T-helper 17 cell (primary cell): Measurements from ENCODE around the gene RBFA. TPM values are rescaled to one million over a fixed set of nuclear protein-coding genes. Genes with fewer than 3 reads are reported as not detected.

Experiments used
- ATAC-seq: fragments of 150-1000 bp; cut with Tn5 transposase; 2 replicates; pipeline ENCODE4 v1.10.0; 2021; ENCODE audit warnings: mild to moderate bottlenecking, moderate library complexity
- DNase-seq, 3 donors: peaks; one replicate each; pipeline versions ENCODE4 v3.0.0 to v3.0.0-alpha.2; 2020 to 2021
- H3K9me3 ChIP-seq: one replicate; pipeline ENCODE4 v1.7.0; 2013; ENCODE audit warnings: low read length, mild to moderate bottlenecking; ENCODE audit not compliant: control insufficient read depth, poor library complexity, severe bottlenecking
- H3K27ac Mint-ChIP-seq: one replicate; pipeline ENCODE4 v1.8.0; 2022; ENCODE audit warnings: mild to moderate bottlenecking, moderate library complexity, mixed read lengths
- H3K27me3 Mint-ChIP-seq: one replicate; pipeline ENCODE4 v1.8.0; 2022; ENCODE audit warnings: mixed read lengths
- H3K36me3 Mint-ChIP-seq: one replicate; pipeline ENCODE4 v1.8.0; 2022; ENCODE audit warnings: low read depth, mixed read lengths
- H3K4me1 Mint-ChIP-seq: one replicate; pipeline ENCODE4 v1.8.0; 2022; ENCODE audit warnings: mild to moderate bottlenecking, mixed read lengths
- H3K4me3 Mint-ChIP-seq: one replicate; pipeline ENCODE4 v1.8.0; 2022; ENCODE audit warnings: mild to moderate bottlenecking, moderate library complexity, mixed read lengths
- total RNA-seq, 4 donors: library from RNA in 2 of 4; stranded (reverse) in 2 of 4; gene quantifications; one replicate each; pipeline ENCODE4 v1.2.3 and lab custom pipeline; 2022 to 2026

The RBFA gene
- total RNA-seq, 2 donors from 2014 or later: 15.0 to 16.1 TPM

DNA sequence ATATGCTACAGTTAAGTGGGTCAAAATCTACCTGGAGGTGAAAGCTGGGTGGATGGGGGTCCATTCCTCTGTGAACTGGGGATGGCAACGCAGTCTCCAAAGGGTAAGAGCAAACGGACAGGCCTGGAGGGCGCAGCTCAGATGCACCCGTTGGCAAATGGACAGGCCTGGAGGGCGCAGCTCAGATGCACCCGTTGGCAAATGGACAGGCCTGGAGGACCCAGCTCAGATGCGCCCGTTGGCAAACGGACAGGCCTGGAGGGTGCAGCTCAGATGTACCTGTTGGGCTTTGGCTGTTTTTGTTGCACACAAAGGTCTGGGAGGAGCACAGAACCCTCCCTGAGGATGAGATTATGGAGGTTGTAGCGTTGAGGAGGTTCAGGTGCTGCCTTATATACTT is 33.7 kb downstream of the RBFA start:
- Mint-ChIP-seq H3K27ac (no peak overlapping the region), H3K4me3 (no peak overlapping the region), H3K27me3 (peaks cover 5% of the 10 kb centered on the region), H3K36me3 (no peaks in the 10 kb centered on the region), H3K4me1 (peaks cover 3% of the 10 kb centered on the region)
- DNase-seq (no peak), ATAC-seq (no peak)
- no peaks in the 10 kb centered on the region for H3K9me3 ChIP-seq

DNA sequence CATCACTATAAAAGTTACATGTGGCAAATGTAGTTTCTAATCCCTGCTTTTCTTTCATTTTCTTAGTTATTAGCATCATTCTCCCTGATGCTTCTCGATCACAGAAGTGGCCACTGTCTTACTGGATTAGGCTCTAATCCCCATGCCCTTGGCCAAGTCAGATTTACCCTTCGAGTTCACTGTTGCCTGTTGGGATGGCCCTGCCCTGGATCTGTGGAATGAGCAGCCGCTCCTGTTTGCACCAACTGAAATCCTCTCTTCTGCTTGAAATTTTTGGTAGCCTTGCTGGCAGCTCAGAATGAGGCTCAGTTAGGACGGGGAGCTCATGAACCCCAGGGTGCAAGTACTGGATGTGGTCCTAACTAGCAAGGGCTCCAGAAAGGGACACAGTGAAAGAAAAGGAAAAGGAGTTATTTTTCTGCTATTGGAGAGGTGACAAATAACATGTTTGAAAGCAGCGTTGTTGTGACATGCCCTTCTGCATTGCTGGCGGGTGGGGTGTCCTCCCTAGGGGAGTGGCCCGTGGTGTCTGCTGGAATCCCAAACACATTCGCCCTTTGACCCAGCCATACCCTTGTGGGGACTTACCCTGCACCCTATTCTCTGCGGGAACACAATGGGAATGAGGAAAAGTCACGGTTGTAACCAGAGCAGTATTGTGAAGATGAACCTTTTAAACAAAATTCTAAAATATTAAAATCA is 34.5 kb downstream of the RBFA start:
- Mint-ChIP-seq H3K4me1 (peaks cover 3% of the 10 kb centered on the region), H3K27me3 (peaks cover 5% of the 10 kb centered on the region), H3K27ac (no peak overlapping the region), H3K4me3 (no peak overlapping the region), H3K36me3 (no peaks in the 10 kb centered on the region)
- no peaks in the 10 kb centered on the region for H3K9me3 ChIP-seq
- DNase-seq (no peak), ATAC-seq (no peak)

DNA sequence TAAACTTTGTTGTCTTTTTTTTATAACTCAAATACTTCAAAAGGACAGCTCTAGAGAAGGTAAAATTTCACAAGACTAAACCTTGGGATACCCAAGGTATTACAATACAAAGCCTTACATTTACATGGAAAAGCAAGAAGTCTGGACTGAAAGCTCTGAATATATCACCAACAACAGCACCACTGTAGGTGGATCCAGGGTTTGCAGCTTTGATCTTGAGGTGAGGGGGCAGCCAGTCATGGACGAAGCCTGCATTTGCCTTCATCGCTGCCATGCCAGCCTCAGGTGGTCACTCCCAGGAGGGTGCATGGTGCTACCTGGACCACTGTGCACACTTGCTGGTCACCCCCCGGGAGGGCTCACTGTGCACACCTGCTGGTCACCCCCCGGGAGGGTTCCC is 36.6 kb downstream of the RBFA start:
- Mint-ChIP-seq H3K4me3 (no peak overlapping the region), H3K4me1 (peaks cover 3% of the 10 kb centered on the region), H3K27ac (no peak overlapping the region), H3K27me3 (peaks cover 5% of the 10 kb centered on the region), H3K36me3 (no peaks in the 10 kb centered on the region)
- ATAC-seq (no peak), DNase-seq (no peak)
- H3K9me3 ChIP-seq: no peaks in the 10 kb centered on the region

DNA sequence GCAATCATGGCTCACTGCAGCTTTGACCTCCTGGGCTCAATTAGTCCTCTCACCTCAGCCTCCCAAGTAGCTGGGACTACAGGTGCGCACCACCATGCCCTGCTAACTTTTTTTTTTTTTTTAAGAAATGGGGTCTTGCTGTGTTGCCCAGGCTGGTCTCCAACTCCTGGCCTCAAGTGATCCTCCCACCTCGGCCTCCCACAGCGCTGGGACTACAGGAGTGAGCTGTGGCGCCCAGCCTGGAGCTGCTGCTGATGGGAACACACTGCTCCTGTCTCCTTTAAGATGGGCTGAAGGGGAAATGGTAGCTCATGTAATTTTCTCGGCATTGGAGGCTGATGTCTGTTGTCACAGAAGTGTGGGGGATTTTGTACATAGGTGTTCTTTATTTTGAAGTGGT is 39.9 kb downstream of the RBFA start:
- Mint-ChIP-seq H3K36me3 (no peaks in the 10 kb centered on the region), H3K27ac (no peak overlapping the region), H3K4me1 (no peaks in the 10 kb centered on the region), H3K4me3 (no peak overlapping the region), H3K27me3 (peaks cover 15% of the 10 kb centered on the region)
- ATAC-seq (no peak), DNase-seq (no peak)
- H3K9me3 ChIP-seq: no peaks in the 10 kb centered on the region

DNA sequence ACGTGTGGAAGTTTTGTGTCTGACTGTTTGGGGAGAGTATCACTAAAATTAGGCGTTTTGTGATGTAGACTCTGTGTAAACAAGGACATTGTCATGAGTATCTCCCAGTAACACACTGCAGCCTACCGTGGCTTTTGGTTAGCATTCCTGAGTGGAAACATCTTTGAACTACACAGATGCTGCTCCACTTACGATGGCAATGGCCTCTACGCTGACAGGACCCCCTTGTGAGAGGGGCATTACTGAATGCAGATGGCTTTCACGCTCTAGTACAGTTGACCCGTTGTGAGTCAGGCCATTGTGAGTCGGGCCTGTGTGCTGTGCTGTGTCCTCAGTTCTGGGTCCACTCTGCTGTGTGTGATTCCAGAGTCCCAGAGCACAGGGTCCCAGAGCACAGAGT is 40.5 kb downstream of the RBFA start:
- no peak for ATAC-seq
- peaks cover 18% of the 10 kb centered on the region for H3K27me3 Mint-ChIP-seq
- H3K4me3 Mint-ChIP-seq: no peak overlapping the region
- H3K9me3 ChIP-seq: no peaks in the 10 kb centered on the region
- no peak for DNase-seq
- no peaks in the 10 kb centered on the region for H3K36me3 Mint-ChIP-seq
- no peak overlapping the region for H3K27ac Mint-ChIP-seq
- no peaks in the 10 kb centered on the region for H3K4me1 Mint-ChIP-seq

DNA sequence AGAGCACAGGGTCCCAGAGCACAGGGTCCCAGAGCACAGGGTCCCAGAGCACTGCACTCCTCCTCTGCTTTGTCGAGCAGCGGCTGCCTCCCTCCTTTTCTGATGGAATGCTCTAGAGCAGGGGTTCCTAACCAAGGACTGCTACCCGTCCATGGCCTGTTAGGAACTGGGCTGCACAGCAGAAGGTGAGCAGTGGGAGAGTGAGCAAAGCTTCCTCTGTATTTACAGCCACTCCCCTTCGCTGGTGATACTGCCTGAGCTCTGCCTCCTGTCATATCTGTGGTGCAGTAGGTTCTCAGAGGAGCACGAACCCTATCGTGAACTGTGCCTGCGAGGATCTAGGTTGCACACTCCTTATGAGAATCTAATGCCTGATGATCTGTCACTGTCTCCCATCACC is 41.7 kb downstream of the RBFA start:
- no peak overlapping the region for H3K27ac Mint-ChIP-seq
- no peaks in the 10 kb centered on the region for H3K36me3 Mint-ChIP-seq
- H3K4me3 Mint-ChIP-seq: no peak overlapping the region
- ATAC-seq (no peak), DNase-seq (no peak)
- H3K9me3 ChIP-seq: no peaks in the 10 kb centered on the region
- H3K27me3 Mint-ChIP-seq: peaks cover 25% of the 10 kb centered on the region
- no peaks in the 10 kb centered on the region for H3K4me1 Mint-ChIP-seq

DNA sequence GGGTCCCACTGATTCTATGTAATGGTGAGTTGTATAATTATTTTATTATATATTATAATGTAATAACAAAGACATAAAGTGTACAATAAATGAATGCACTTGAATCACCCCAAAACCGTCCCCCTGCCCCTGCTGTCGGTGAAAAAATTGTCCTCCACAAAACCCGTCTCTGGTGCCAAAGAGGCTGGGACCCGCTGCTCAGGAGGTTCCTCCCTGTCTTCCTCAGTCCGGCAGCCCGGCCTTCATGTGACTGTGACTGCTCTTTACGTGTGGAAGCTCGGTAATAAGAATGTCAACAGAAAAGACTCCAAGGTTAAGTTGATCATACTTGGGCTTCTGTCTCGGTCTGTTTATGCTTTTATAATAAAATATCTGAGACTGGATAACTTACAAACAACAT is 42.1 kb downstream of the RBFA start:
- H3K9me3 ChIP-seq: no peaks in the 10 kb centered on the region
- H3K27ac Mint-ChIP-seq: no peak overlapping the region
- no peak overlapping the region for H3K4me3 Mint-ChIP-seq
- H3K36me3 Mint-ChIP-seq: no peaks in the 10 kb centered on the region
- ATAC-seq: no peak
- no peak for DNase-seq
- H3K27me3 Mint-ChIP-seq: peaks cover 28% of the 10 kb centered on the region
- H3K4me1 Mint-ChIP-seq: no peaks in the 10 kb centered on the region

DNA sequence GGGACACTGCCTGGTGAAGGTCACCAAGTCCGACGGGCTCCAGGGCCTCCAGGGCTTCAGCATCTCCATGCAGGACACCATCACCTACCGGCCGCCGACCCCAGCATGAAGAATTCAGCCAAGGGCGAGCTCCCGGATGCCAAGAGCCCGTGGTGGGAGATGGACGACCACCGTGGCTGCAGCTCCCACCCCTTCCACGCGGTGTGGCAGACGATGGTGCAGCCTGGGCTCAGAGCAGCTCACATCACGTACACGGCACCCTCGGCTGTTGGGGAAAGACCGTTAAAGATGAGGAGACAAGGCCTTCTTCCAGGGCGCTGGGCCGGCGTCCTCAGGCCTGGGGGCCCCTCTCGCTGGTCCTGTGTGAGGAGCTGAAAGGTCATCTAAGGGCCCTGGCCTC is 43.6 kb downstream of the RBFA start:
- no peak for ATAC-seq
- DNase-seq: no peak
- Mint-ChIP-seq H3K27me3 (peaks cover 42% of the 10 kb centered on the region), H3K27ac (no peak overlapping the region), H3K4me3 (no peak overlapping the region), H3K4me1 (no peaks in the 10 kb centered on the region), H3K36me3 (peaks cover 2% of the 10 kb centered on the region)
- H3K9me3 ChIP-seq: no peaks in the 10 kb centered on the region

Other genes with a start within 250 kb of the RBFA start
- gene KCNG2, start 236.5 kb upstream of the RBFA start, total RNA-seq: not detected
- gene SLC66A2, start 82.8 kb upstream of the RBFA start, total RNA-seq: 10 to 100 TPM; 43.6 to 56.9 TPM
- gene HSBP1L1, start 69.8 kb upstream of the RBFA start, total RNA-seq: 10 to 100 TPM; 17.9 to 21.5 TPM
- gene TXNL4A, start 45.9 kb upstream of the RBFA start, total RNA-seq: 10 to 100 TPM; 75.2 to 77.2 TPM
- 10 to 100 TPM; 41.5 to 50.0 TPM for gene ADNP2, start 74.8 kb downstream of the RBFA start, total RNA-seq
- gene PARD6G, start 213.1 kb downstream of the RBFA start, total RNA-seq: 1 to 10 TPM; 1.1 to 3.5 TPM